ENCODE data around the gene PHIP.
A peak's percentile ranks its signal among the peaks of the same experiment; 100 is the strongest.

The PHIP gene

GRCh38 chr6:79034865-79035264 lies 43.2 kb downstream of the PHIP start:
- H3K27me3 ChIP-seq (ENCODE audit: control insufficient read depth in 3 of 3, insufficient read depth in 3 of 3, low read depth in 1 of 3, low read length in 3 of 3): no peaks in the 10 kb centered on the region
- DNase-seq (ENCODE audit: low spot score): no peak
- H3K4ac ChIP-seq (ENCODE audit: low read length): no peak overlapping the region
- no peak overlapping the region for H4K8ac ChIP-seq (ENCODE audit: low read depth, low read length)
- no peak overlapping the region for H3K4me3 ChIP-seq (ENCODE audit: low read length in 2 of 2)
- no peak overlapping the region for H2BK5ac ChIP-seq (ENCODE audit: low read length)
- H3K9ac ChIP-seq (ENCODE audit: low read depth, low read length, poor library complexity): no peak overlapping the region
- H3K4me1 ChIP-seq (ENCODE audit: control insufficient read depth in 2 of 2, insufficient read depth in 1 of 2, low read depth in 1 of 2, low read length in 2 of 2): peaks cover 0 to 9% of the 10 kb centered on the region in 2 donors
- peaks cover 2 to 100% of the 10 kb centered on the region in 2 donors for H3K36me3 ChIP-seq (replicated peaks in 1 of 2; ENCODE audit: control insufficient read depth in 2 of 2, insufficient read depth in 2 of 2, low read length in 2 of 2)
- H3K18ac ChIP-seq (ENCODE audit: low read length): no peak overlapping the region
- H2BK15ac ChIP-seq (ENCODE audit: low read length): no peak overlapping the region
- H4K91ac ChIP-seq (ENCODE audit: low read depth, low read length, poor library complexity): no peak overlapping the region
- H3K27ac ChIP-seq (replicated peaks; ENCODE audit: low read length): no peak overlapping the region
- no peak overlapping the region for H2BK12ac ChIP-seq (ENCODE audit: low read length)
- H2AFZ ChIP-seq (ENCODE audit: low read length): no peak overlapping the region
- no CpG with 5 or more reads among the region's 2 CpGs for WGBS, 2 donors (ENCODE audit: extremely low coverage in 2 of 2, insufficient read length in 2 of 2, insufficient replicate concordance in 1 of 2)
- H3K79me1 ChIP-seq (ENCODE audit: low read depth, low read length): no peaks in the 10 kb centered on the region
- H2AK5ac ChIP-seq (ENCODE audit: low read depth, low read length): no peak overlapping the region
- peaks cover 0 to 26% of the 10 kb centered on the region in 2 donors for H3K9me3 ChIP-seq (replicated peaks in 1 of 2; ENCODE audit: control insufficient read depth in 2 of 2, insufficient read depth in 1 of 2, low read depth in 1 of 2, low read length in 2 of 2)
- H3K23ac ChIP-seq (ENCODE audit: low read depth, low read length, poor library complexity): no peak overlapping the region
- no peak overlapping the region for H2BK120ac ChIP-seq (ENCODE audit: low read depth, low read length)
- no peak overlapping the region for H3K4me2 ChIP-seq (ENCODE audit: insufficient read depth, low read length, poor library complexity, severe bottlenecking)
- no peak overlapping the region for H3K14ac ChIP-seq (ENCODE audit: low read length)

DNA sequence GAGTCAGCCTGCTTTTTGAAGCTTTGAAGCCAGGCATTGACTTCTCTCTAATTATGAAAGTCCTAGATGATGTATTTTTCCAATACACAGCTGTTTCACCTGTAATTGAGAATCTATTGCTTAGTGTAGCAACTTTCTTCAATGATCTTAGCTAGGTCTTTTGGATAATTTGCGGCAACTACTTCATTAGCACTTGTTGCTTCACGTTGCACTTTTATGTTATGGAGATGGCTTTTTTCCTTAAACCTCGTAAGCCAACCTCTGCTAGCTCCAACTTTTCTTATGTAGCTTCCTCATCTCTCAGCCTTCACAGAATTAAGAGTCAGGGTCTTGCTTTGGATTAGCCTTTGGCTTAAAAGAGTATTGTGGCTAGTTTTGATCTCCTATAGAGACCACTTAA lies 44.8 kb downstream of the PHIP start:
- no peak overlapping the region for H2AFZ ChIP-seq (ENCODE audit: low read length)

DNA sequence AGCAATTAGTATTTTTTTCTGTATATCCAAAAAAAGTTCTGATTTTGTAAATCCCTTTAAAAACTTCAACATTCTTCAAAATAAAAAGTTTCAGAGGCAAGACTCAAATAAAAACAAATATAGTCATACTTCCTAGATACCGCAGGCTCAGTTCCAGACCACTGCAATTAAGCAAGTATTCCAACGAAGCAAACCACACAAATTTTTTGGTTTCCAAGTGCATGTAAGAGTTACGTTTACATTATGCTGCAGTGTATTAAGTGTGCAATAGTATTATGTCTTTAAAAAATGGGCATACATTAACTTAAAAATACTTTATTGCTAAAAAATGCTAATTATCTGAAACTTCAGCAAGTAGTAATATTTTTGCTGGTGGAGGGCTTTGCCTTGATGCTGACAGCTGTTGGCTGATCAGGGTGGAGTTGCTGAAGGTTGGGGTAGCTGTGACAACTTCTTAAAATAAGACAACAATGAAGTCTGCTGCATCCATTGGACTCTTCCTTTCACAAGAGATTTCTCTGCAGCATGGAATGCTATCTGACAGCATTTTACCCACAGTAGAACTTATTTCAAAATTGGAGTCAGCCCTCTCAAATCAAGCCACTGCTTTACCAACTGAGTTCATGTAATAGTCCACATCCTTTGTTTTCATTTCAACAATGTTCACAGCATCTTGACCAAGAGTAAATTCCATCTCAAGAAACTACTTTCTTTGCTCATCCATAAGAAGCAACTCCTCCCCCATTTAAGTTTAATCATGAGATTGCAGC lies 46.0 kb downstream of the PHIP start:
- Histone ChIP-seq H2AK5ac (ENCODE audit: low read depth, low read length) (no peak overlapping the region), H3K4me1 (ENCODE audit: control insufficient read depth in 2 of 2, insufficient read depth in 1 of 2, low read depth in 1 of 2, low read length in 2 of 2) (peaks cover 0 to 9% of the 10 kb centered on the region in 2 donors), H3K9me3 (replicated peaks in 1 of 2; ENCODE audit: control insufficient read depth in 2 of 2, insufficient read depth in 1 of 2, low read depth in 1 of 2, low read length in 2 of 2) (peaks cover 0 to 7% of the 10 kb centered on the region in 2 donors), H3K27ac (replicated peaks; ENCODE audit: low read length) (no peak overlapping the region), H3K14ac (ENCODE audit: low read length) (no peak overlapping the region), H4K91ac (ENCODE audit: low read depth, low read length, poor library complexity) (no peak overlapping the region), H3K79me1 (ENCODE audit: low read depth, low read length) (no peaks in the 10 kb centered on the region), H4K8ac (ENCODE audit: low read depth, low read length) (no peak overlapping the region), H3K27me3 (ENCODE audit: control insufficient read depth in 3 of 3, insufficient read depth in 3 of 3, low read depth in 1 of 3, low read length in 3 of 3) (no peaks in the 10 kb centered on the region), H3K4me2 (ENCODE audit: insufficient read depth, low read length, poor library complexity, severe bottlenecking) (no peak overlapping the region), H2BK5ac (ENCODE audit: low read length) (no peak overlapping the region), H3K36me3 (replicated peaks in 1 of 2; ENCODE audit: control insufficient read depth in 2 of 2, insufficient read depth in 2 of 2, low read length in 2 of 2) (peaks cover 2 to 100% of the 10 kb centered on the region in 2 donors), H3K4ac (ENCODE audit: low read length) (no peak overlapping the region), H3K23ac (ENCODE audit: low read depth, low read length, poor library complexity) (no peak overlapping the region), H2BK12ac (ENCODE audit: low read length) (no peak overlapping the region), H2BK120ac (ENCODE audit: low read depth, low read length) (no peak overlapping the region), H3K9ac (ENCODE audit: low read depth, low read length, poor library complexity) (no peak overlapping the region), H3K18ac (ENCODE audit: low read length) (no peak overlapping the region), H2BK15ac (ENCODE audit: low read length) (no peak overlapping the region), H2AFZ (ENCODE audit: low read length) (no peak overlapping the region), H3K4me3 (ENCODE audit: low read length in 2 of 2) (no peak overlapping the region)
- WGBS, 2 donors (ENCODE audit: extremely low coverage in 2 of 2, insufficient read length in 2 of 2, insufficient replicate concordance in 1 of 2): no CpG with 5 or more reads among the region's 3 CpGs
- DNase-seq (ENCODE audit: low spot score): no peak

More for the DNA sequence above, 44.8 kb downstream of the PHIP start:
- DNase-seq (ENCODE audit: low spot score): no peak
- Histone ChIP-seq H3K27ac (replicated peaks; ENCODE audit: low read length) (peak overlapping the region; percentile 58), H3K23ac (ENCODE audit: low read depth, low read length, poor library complexity) (no peak overlapping the region), H3K36me3 (replicated peaks in 1 of 2; ENCODE audit: control insufficient read depth in 2 of 2, insufficient read depth in 2 of 2, low read length in 2 of 2) (peaks cover 2 to 100% of the 10 kb centered on the region in 2 donors), H4K8ac (ENCODE audit: low read depth, low read length) (no peak overlapping the region), H3K4me1 (ENCODE audit: control insufficient read depth in 2 of 2, insufficient read depth in 1 of 2, low read depth in 1 of 2, low read length in 2 of 2) (peaks cover 0 to 9% of the 10 kb centered on the region in 2 donors), H2BK12ac (ENCODE audit: low read length) (no peak overlapping the region), H3K14ac (ENCODE audit: low read length) (no peak overlapping the region), H2BK5ac (ENCODE audit: low read length) (no peak overlapping the region), H3K4ac (ENCODE audit: low read length) (no peak overlapping the region), H3K4me3 (ENCODE audit: low read length in 2 of 2) (no peak overlapping the region), H2AK5ac (ENCODE audit: low read depth, low read length) (no peak overlapping the region), H3K4me2 (ENCODE audit: insufficient read depth, low read length, poor library complexity, severe bottlenecking) (no peak overlapping the region), H4K91ac (ENCODE audit: low read depth, low read length, poor library complexity) (no peak overlapping the region), H3K18ac (ENCODE audit: low read length) (no peak overlapping the region), H2BK120ac (ENCODE audit: low read depth, low read length) (no peak overlapping the region), H2BK15ac (ENCODE audit: low read length) (no peak overlapping the region), H3K9me3 (replicated peaks in 1 of 2; ENCODE audit: control insufficient read depth in 2 of 2, insufficient read depth in 1 of 2, low read depth in 1 of 2, low read length in 2 of 2) (peaks cover 0 to 15% of the 10 kb centered on the region in 2 donors), H3K79me1 (ENCODE audit: low read depth, low read length) (no peaks in the 10 kb centered on the region), H3K9ac (ENCODE audit: low read depth, low read length, poor library complexity) (no peak overlapping the region), H3K27me3 (ENCODE audit: control insufficient read depth in 3 of 3, insufficient read depth in 3 of 3, low read depth in 1 of 3, low read length in 3 of 3) (no peaks in the 10 kb centered on the region)
- WGBS, 2 donors (ENCODE audit: extremely low coverage in 2 of 2, insufficient read length in 2 of 2, insufficient replicate concordance in 1 of 2): no CpG with 5 or more reads among the region's 3 CpGs

DNA sequence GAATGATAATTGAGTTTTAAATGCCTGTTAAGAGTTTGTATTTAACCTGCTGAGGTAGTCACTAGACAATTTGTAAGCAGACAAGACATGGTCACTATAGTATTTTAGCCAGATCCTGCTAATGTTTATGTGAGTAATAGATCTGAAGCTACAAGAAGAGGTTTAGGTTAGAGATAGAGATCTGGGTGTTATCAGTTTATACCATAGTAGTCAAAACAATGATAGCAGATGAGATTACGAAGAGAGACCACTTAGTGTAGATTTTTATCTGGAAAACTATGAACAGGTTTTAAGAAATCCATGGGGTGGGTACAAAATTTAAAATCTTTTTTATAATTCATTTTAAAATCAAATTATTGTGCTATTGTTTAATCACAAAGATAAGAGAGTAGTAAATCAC lies 47.5 kb downstream of the PHIP start:
- no peak overlapping the region for H2BK120ac ChIP-seq (ENCODE audit: low read depth, low read length)
- peaks cover 5 to 95% of the 10 kb centered on the region in 2 donors for H3K36me3 ChIP-seq (replicated peaks in 1 of 2; ENCODE audit: control insufficient read depth in 2 of 2, insufficient read depth in 2 of 2, low read length in 2 of 2)
- H3K27ac ChIP-seq (replicated peaks; ENCODE audit: low read length): no peak overlapping the region
- H2AK5ac ChIP-seq (ENCODE audit: low read depth, low read length): no peak overlapping the region
- no peak overlapping the region for H3K9ac ChIP-seq (ENCODE audit: low read depth, low read length, poor library complexity)
- no peak overlapping the region for H4K8ac ChIP-seq (ENCODE audit: low read depth, low read length)
- H3K27me3 ChIP-seq (ENCODE audit: control insufficient read depth in 3 of 3, insufficient read depth in 3 of 3, low read depth in 1 of 3, low read length in 3 of 3): no peaks in the 10 kb centered on the region
- H3K79me1 ChIP-seq (ENCODE audit: low read depth, low read length): no peaks in the 10 kb centered on the region
- no CpG with 5 or more reads among the region's 1 CpG for WGBS, 2 donors (ENCODE audit: extremely low coverage in 2 of 2, insufficient read length in 2 of 2, insufficient replicate concordance in 1 of 2)
- no peak overlapping the region for H3K23ac ChIP-seq (ENCODE audit: low read depth, low read length, poor library complexity)
- H2BK5ac ChIP-seq (ENCODE audit: low read length): no peak overlapping the region
- H3K14ac ChIP-seq (ENCODE audit: low read length): no peak overlapping the region
- no peak overlapping the region for H2BK12ac ChIP-seq (ENCODE audit: low read length)
- H2AFZ ChIP-seq (ENCODE audit: low read length): no peak overlapping the region
- H3K4me2 ChIP-seq (ENCODE audit: insufficient read depth, low read length, poor library complexity, severe bottlenecking): no peak overlapping the region
- DNase-seq (ENCODE audit: low spot score): no peak
- peaks cover 0 to 2% of the 10 kb centered on the region in 2 donors for H3K9me3 ChIP-seq (replicated peaks in 1 of 2; ENCODE audit: control insufficient read depth in 2 of 2, insufficient read depth in 1 of 2, low read depth in 1 of 2, low read length in 2 of 2)
- no peak overlapping the region for H3K4ac ChIP-seq (ENCODE audit: low read length)
- H3K18ac ChIP-seq (ENCODE audit: low read length): no peak overlapping the region
- H3K4me3 ChIP-seq (ENCODE audit: low read length in 2 of 2): no peak overlapping the region
- no peak overlapping the region for H2BK15ac ChIP-seq (ENCODE audit: low read length)
- peaks cover 0 to 9% of the 10 kb centered on the region in 2 donors for H3K4me1 ChIP-seq (ENCODE audit: control insufficient read depth in 2 of 2, insufficient read depth in 1 of 2, low read depth in 1 of 2, low read length in 2 of 2)
- H4K91ac ChIP-seq (ENCODE audit: low read depth, low read length, poor library complexity): no peak overlapping the region
